Gastrocnemius medialis (tissue), 4 donors: ENCODE data around the gene ULBP3.

Experiments used
- POLR2A ChIP-seq, 2 donors: fragments of 450-650 bp; IDR thresholded peaks; one replicate each; pipeline ENCODE4 v1.6.1; 2017; ENCODE audit warnings: antibody characterized with exemption in 2 of 2, mild to moderate bottlenecking in 2 of 2, moderate library complexity in 2 of 2
- TF ChIP-seq, protein P1 (sequence below), 5 experiments: fragments of 450-650 bp in 3 of 5; fragments of 200-600 bp in 2 of 5; sonication (generic) in 2 of 5; IDR thresholded peaks in 4 of 5; conservative IDR thresholded peaks in 1 of 5; 1 replicate in 4 of 5; 2 replicates in 1 of 5; pipeline ENCODE4 v1.5.1; 2016 to 2019; ENCODE audit warnings: antibody characterized with exemption in 5 of 5, mild to moderate bottlenecking in 3 of 5, moderate library complexity in 3 of 5

DNA sequence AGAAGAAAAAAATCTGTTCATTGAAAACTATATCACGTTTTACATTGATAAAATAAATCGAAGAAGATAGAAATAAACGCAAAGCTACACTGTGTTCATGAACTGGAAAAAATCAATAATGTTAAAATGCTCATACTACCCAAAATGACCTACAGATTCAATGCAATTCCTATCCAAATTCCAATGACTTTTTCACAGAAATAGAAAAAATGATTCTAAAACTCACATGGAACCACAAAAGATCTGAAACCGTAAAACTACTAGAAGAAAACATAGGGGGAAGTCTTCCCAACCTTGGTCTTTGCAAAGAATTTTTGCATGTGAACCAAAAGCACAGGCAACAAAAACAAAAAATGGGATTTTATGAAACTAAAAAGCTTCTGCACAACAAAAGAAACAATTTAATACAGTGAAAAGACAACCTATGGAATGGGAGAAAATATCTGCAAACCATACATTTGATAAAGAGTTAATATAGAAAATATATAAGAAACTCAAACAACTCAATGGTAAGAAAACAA is 33.9 kb upstream of the ULBP3 start:
- TF ChIP-seq, protein P1, sequence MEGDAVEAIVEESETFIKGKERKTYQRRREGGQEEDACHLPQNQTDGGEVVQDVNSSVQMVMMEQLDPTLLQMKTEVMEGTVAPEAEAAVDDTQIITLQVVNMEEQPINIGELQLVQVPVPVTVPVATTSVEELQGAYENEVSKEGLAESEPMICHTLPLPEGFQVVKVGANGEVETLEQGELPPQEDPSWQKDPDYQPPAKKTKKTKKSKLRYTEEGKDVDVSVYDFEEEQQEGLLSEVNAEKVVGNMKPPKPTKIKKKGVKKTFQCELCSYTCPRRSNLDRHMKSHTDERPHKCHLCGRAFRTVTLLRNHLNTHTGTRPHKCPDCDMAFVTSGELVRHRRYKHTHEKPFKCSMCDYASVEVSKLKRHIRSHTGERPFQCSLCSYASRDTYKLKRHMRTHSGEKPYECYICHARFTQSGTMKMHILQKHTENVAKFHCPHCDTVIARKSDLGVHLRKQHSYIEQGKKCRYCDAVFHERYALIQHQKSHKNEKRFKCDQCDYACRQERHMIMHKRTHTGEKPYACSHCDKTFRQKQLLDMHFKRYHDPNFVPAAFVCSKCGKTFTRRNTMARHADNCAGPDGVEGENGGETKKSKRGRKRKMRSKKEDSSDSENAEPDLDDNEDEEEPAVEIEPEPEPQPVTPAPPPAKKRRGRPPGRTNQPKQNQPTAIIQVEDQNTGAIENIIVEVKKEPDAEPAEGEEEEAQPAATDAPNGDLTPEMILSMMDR (IDR thresholded peaks at IDR 0.05 in 4 of 5, conservative IDR thresholded peaks at IDR 0.05 in 1 of 5): no peak
- no peak for TF ChIP-seq POLR2A (IDR thresholded peaks at IDR 0.05)
